Stimulated activated CD4-positive, alpha-beta T cell treated with anti-CD3 and anti-CD28 coated beads, Interleukin-1b, Interleukin-23, amount 100 ng/mL, for 1 hour (primary cell): ENCODE data around the gene MAFG.

Experiments
- DNase-seq, 2 donors: peaks; one replicate each; pipeline ENCODE4 v3.0.0-alpha.2; 2020; ENCODE audit warnings: low read depth in 2 of 2

MAFG gene

DNA sequence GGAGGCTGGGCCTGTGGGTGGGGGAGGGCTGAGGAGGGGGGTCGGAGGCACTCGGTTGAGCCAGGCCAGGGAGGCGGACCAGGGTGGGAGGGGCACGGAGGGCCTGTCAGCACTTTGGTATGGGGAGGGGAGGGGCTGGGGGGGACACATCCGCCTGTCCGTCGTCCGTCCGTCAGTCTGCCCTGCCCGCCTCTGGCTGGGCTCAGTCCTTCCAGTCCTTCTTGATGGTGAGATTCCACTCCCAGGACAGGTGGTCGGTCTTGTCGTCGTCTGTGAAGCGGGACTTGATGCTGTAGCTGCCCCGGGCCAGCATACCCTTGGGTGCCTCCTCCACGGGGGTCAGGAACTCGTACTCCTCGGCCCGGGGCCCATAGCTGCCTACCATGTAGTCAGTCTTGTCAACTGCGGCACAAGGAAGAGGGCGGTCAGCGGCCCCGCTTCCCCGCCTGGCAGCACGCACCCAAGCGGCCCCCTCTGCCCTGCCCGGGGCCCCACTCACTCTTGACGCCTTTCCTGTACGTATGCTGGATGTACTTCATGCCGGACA is 58.8 kb downstream of the MAFG start:
- DNase-seq = no peak
